Gastrocnemius medialis (tissue), 4 donors: ENCODE measurements around the gene TMEM53.

ENCODE experiments used
- POLR2A ChIP-seq, 2 donors: fragments of 450-650 bp; IDR thresholded peaks; one replicate each; pipeline ENCODE4 v1.6.1; 2017; ENCODE audit warnings: antibody characterized with exemption in 2 of 2, mild to moderate bottlenecking in 2 of 2, moderate library complexity in 2 of 2
- TF ChIP-seq, protein P1 (sequence below), 5 experiments: fragments of 450-650 bp in 3 of 5; fragments of 200-600 bp in 2 of 5; sonication (generic) in 2 of 5; IDR thresholded peaks in 4 of 5; conservative IDR thresholded peaks in 1 of 5; 1 replicate in 4 of 5; 2 replicates in 1 of 5; pipeline ENCODE4 v1.5.1; 2016 to 2019; ENCODE audit warnings: antibody characterized with exemption in 5 of 5, mild to moderate bottlenecking in 3 of 5, moderate library complexity in 3 of 5

DNA sequence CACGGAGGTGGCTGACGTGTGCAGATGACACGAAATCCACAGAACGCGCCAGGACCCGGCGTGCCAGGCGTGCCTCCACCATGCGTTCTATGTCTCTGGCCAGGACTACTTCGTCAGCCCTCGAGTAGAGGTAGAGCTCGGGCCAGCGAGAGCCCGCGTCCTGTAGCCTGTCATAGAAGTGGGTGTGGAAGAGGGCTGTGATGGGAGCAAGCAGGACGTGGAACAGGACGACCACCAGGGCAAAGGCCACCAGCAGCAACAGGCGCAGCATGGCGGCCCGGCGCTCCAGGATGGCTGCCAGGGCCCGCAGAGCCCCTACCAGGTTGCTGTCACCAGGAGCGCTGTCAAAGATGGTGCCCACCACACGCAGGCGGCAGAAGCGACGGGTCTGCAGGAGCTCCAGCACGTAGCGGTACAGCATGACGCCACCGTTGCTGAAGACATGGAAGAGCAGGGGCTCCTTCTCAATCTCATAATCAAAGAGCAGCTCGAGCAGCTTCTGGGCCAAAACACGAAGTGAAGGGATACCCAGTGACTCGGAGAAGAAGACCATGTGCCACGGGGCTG, 19.6 kb downstream of the TMEM53 start:
- TF ChIP-seq, protein P1, sequence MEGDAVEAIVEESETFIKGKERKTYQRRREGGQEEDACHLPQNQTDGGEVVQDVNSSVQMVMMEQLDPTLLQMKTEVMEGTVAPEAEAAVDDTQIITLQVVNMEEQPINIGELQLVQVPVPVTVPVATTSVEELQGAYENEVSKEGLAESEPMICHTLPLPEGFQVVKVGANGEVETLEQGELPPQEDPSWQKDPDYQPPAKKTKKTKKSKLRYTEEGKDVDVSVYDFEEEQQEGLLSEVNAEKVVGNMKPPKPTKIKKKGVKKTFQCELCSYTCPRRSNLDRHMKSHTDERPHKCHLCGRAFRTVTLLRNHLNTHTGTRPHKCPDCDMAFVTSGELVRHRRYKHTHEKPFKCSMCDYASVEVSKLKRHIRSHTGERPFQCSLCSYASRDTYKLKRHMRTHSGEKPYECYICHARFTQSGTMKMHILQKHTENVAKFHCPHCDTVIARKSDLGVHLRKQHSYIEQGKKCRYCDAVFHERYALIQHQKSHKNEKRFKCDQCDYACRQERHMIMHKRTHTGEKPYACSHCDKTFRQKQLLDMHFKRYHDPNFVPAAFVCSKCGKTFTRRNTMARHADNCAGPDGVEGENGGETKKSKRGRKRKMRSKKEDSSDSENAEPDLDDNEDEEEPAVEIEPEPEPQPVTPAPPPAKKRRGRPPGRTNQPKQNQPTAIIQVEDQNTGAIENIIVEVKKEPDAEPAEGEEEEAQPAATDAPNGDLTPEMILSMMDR (IDR thresholded peaks at IDR 0.05 in 4 of 5, conservative IDR thresholded peaks at IDR 0.05 in 1 of 5) = no peak
- TF ChIP-seq POLR2A (IDR thresholded peaks at IDR 0.05) = no peak
